ENCODE results near the gene PAM. TPM values are rescaled to one million over a fixed set of nuclear protein-coding genes. Genes with fewer than 3 reads are reported as not detected.

Gene PAM
- total RNA-seq = 110 and 172 TPM in 2 replicates

DNA sequence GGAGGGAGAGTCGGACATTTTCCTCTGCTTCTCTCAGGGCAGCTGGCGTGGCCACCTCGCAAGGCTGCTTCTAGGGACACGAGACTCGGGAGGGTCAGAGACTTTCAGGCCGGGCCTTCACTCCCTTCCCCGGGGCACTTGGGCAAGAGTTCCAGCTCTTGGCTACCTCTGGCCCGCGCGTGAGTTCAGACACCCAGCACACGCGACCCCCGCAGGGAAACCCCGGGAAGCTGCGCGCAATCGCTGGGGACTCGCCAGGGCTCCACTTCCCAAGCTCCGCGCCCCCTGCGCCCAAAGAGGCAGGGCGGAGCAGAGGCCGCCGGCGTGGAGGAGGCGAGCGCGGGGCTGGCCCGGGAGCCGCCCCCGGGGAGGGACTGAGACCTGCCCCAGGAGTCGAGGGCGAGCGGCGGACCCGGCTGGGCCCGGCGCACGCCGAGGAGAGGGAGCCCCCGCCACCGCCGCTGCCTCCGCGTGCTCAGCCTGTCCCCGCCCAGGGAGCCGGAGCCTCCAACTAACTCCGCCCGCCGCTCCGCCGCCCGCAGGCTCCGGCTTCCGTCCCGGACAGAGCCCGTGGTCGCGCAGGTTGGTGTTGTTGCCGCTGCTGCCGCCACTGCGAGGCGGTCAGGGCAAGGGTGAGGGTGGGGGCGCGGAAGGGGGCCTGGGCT lies at the start of gene PAM:
Gene PAM, plus strand, starts transcription at position 539 of the 665 bp plus-strand sequence. CDS start 110,891 bp downstream, outside the sequence.

